GM23338 (cell line): ENCODE results near the gene GALC. TPM values are rescaled to one million over a fixed set of nuclear protein-coding genes. Genes with fewer than 3 reads are reported as not detected.

Experiments used
- ATAC-seq: fragments of 200-7000 bp; cut with Tn5 transposase; 3 replicates; pipeline ENCODE4 v1.9.1; 2020
- DNase-seq: peaks from one replicate; pipeline ENCODE4 v3.0.0-alpha.2; 2015; ENCODE audit warnings: low spot score
- H2AFZ ChIP-seq: fragments of 200-600 bp; sonication (generic); 2 replicates; pipeline ENCODE4 v1.8.0; 2016; ENCODE audit warnings: antibody characterized with exemption, mild to moderate bottlenecking, moderate library complexity
- H3F3A ChIP-seq: fragments of 200-600 bp; sonication (generic); replicated peaks from 2 replicates; pipeline ENCODE4 v1.8.0; 2017; ENCODE audit warnings: antibody characterized with exemption, mixed run types, low read depth
- H3K27ac ChIP-seq: fragments of 200-600 bp; sonication (generic); 2 replicates; pipeline ENCODE4 v1.6.1; 2016; ENCODE audit warnings: low read depth
- H3K27me3 ChIP-seq: fragments of 200-600 bp; sonication (generic); 2 replicates; pipeline ENCODE4 v1.8.0; 2016; ENCODE audit warnings: mild to moderate bottlenecking, mixed run types, moderate library complexity; ENCODE audit not compliant: insufficient read depth
- H3K36me3 ChIP-seq: fragments of 200-600 bp; sonication (generic); 2 replicates; pipeline ENCODE4 v1.8.0; 2016; ENCODE audit warnings: mild to moderate bottlenecking; ENCODE audit not compliant: insufficient read depth
- H3K4me1 ChIP-seq: fragments of 200-600 bp; sonication (generic); 2 replicates; pipeline ENCODE4 v1.8.0; 2016; ENCODE audit warnings: mild to moderate bottlenecking, moderate library complexity; ENCODE audit not compliant: insufficient read depth
- H3K4me2 ChIP-seq: fragments of 200-600 bp; sonication (generic); 2 replicates; pipeline ENCODE4 v1.7.1; 2017; ENCODE audit warnings: mixed run types
- H3K4me3 ChIP-seq: fragments of 200-600 bp; sonication (generic); 2 replicates; pipeline ENCODE4 v1.6.1; 2016; ENCODE audit warnings: mixed run types
- H3K79me2 ChIP-seq: fragments of 200-600 bp; sonication (generic); replicated peaks from 2 replicates; pipeline ENCODE4 v1.8.0; 2017; ENCODE audit warnings: mild to moderate bottlenecking; ENCODE audit not compliant: insufficient read depth
- H3K9me2 ChIP-seq: fragments of 200-600 bp; sonication (generic); 2 replicates; pipeline ENCODE4 v1.8.0; 2017; ENCODE audit not compliant: insufficient read depth
- H4K20me1 ChIP-seq: fragments of 200-600 bp; sonication (generic); replicated peaks from 2 replicates; pipeline ENCODE4 v1.8.0; 2017; ENCODE audit warnings: mild to moderate bottlenecking; ENCODE audit not compliant: insufficient read depth
- H3K27ac Mint-ChIP-seq: 2 replicates; pipeline ENCODE4 v1.8.0; 2020; ENCODE audit warnings: inconsistent platforms, mild to moderate bottlenecking, moderate library complexity, mixed read lengths
- H3K27me3 Mint-ChIP-seq: 3 replicates; pipeline ENCODE4 v1.8.0; 2022; ENCODE audit warnings: low read depth, mild to moderate bottlenecking, moderate library complexity, mixed read lengths, inconsistent platforms; ENCODE audit not compliant: insufficient read depth, poor library complexity
- H3K36me3 Mint-ChIP-seq: 3 replicates; pipeline ENCODE4 v1.8.0; 2021; ENCODE audit warnings: low read depth, mild to moderate bottlenecking, inconsistent platforms, moderate library complexity, mixed read lengths
- H3K4me1 Mint-ChIP-seq: 3 replicates; pipeline ENCODE4 v1.8.0; 2020; ENCODE audit warnings: mild to moderate bottlenecking, inconsistent platforms, mixed read lengths
- H3K4me3 Mint-ChIP-seq: 3 replicates; pipeline ENCODE4 v1.8.0; 2021; ENCODE audit warnings: moderate library complexity, mild to moderate bottlenecking, inconsistent platforms, mixed read lengths
- H3K9me3 Mint-ChIP-seq: 3 replicates; pipeline ENCODE4 v1.8.0; 2020; ENCODE audit warnings: moderate library complexity, mild to moderate bottlenecking, inconsistent platforms, mixed read lengths
- CREB1 ChIP-seq: fragments of 250-450 bp; sonication (Bioruptor Pico); IDR thresholded peaks from 2 replicates; pipeline ENCODE4 v1.5.0; 2020; ENCODE audit warnings: low read depth, mild to moderate bottlenecking, moderate library complexity
- EZH2 ChIP-seq: fragments of 200-600 bp; sonication (generic); IDR thresholded peaks from one replicate; pipeline ENCODE4 v1.8.0; 2017; ENCODE audit warnings: antibody characterized with exemption, mild to moderate bottlenecking, low read depth; ENCODE audit not compliant: unreplicated experiment
- EZH2phosphoT487 ChIP-seq: fragments of 200-600 bp; sonication (generic); IDR thresholded peaks from one replicate; pipeline ENCODE4 v1.8.1; 2018; ENCODE audit warnings: antibody characterized with exemption; ENCODE audit not compliant: unreplicated experiment
- JUNB ChIP-seq: IDR thresholded peaks from one replicate; pipeline ENCODE4 v1.6.1; 2016; ENCODE audit warnings: antibody characterized with exemption; ENCODE audit not compliant: unreplicated experiment
- NANOG ChIP-seq: IDR thresholded peaks from 2 replicates; pipeline ENCODE4 v1.6.1; 2016; ENCODE audit warnings: antibody characterized with exemption, borderline replicate concordance
- POLR2AphosphoS5 ChIP-seq: IDR thresholded peaks from 2 replicates; pipeline ENCODE4 v1.6.1; 2016; ENCODE audit warnings: antibody characterized with exemption, low read depth
- STAT1 ChIP-seq: IDR thresholded peaks from one replicate; pipeline ENCODE4 v1.6.1; 2016; ENCODE audit warnings: antibody characterized with exemption; ENCODE audit not compliant: unreplicated experiment
- ZNF114 ChIP-seq: fragments of 250-450 bp; sonication (Bioruptor Pico); IDR thresholded peaks from 2 replicates; pipeline ENCODE4 v1.5.0; 2020; ENCODE audit warnings: mild to moderate bottlenecking, moderate library complexity
- ZNF331 ChIP-seq: fragments of 250-450 bp; sonication (Bioruptor Pico); IDR thresholded peaks from 2 replicates; pipeline ENCODE4 v1.5.0; 2020; ENCODE audit warnings: low read depth, mild to moderate bottlenecking, moderate library complexity
- polyA plus RNA-seq: library from polyadenylated mRNA; unstranded; fragments of >200 nt; fragmentation: Nextera tagmentation; extraction: Ambion mirVana; gene quantifications from 2 replicates; pipeline ENCODE4 v1.2.1, GENCODE V29; 2016
- total RNA-seq: library from RNA; depleted of rRNA; stranded (reverse); fragments of >200 nt; shearing (Covaris generic); gene quantifications from 2 replicates; pipeline ENCODE4 v1.2.3, GENCODE V29; 2014
- TF ChIP-seq, protein P1 (sequence below): fragments of 250-450 bp; sonication (Bioruptor Pico); IDR thresholded peaks from 2 replicates; pipeline ENCODE4 v1.5.0; 2020; ENCODE audit warnings: mild to moderate bottlenecking, moderate library complexity
- TF ChIP-seq, protein P2 (sequence below): IDR thresholded peaks from 2 replicates; pipeline ENCODE4 v1.6.1; 2016; ENCODE audit warnings: antibody characterized with exemption
- TF ChIP-seq, protein P3 (sequence below): IDR thresholded peaks from one replicate; pipeline ENCODE4 v1.6.1; 2018; ENCODE audit warnings: antibody characterized with exemption; ENCODE audit not compliant: unreplicated experiment
- TF ChIP-seq, protein P4 (sequence below), 2 experiments: fragments of 200-600 bp in 1 of 2; sonication (generic) in 1 of 2; conservative IDR thresholded peaks; 2 replicates each; pipeline versions ENCODE4 v1.5.1 to v1.6.1; 2016 to 2017; ENCODE audit warnings: antibody characterized with exemption in 2 of 2, low read depth in 2 of 2, mild to moderate bottlenecking in 2 of 2, moderate library complexity in 1 of 2

The GALC gene
- total and polyA plus RNA-seq, 2 experiments from 2014 or later = 3.4 to 12.9 TPM

DNA sequence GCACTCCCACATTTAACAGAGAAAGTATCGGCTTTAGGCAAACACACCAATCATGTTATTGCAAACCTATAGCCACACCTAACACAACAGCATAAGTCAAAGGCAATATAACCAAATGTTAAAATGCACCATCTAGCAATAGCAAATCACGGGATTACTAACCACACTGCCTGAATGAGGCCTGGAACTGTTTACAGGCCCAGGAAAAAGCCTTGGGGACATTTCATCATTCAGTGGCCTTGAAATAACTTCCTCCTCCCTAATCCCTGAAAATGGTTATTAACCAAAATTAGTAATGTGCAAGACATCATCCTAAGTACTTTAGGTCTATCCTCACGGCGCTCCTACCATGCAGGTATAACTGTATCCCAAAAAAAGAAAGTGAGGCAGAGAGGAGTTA lies 2.3 kb downstream of the GALC start:
- TF ChIP-seq STAT1 (no peak), ZNF331 (CRISPR knock-in tag) (no peak), EZH2phosphoT487 (no peak), ZNF114 (no peak), POLR2AphosphoS5 (no peak), EZH2 (no peak), JUNB (no peak), CREB1 (CRISPR knock-in tag) (no peak), NANOG (no peak)
- TF ChIP-seq, protein P1, sequence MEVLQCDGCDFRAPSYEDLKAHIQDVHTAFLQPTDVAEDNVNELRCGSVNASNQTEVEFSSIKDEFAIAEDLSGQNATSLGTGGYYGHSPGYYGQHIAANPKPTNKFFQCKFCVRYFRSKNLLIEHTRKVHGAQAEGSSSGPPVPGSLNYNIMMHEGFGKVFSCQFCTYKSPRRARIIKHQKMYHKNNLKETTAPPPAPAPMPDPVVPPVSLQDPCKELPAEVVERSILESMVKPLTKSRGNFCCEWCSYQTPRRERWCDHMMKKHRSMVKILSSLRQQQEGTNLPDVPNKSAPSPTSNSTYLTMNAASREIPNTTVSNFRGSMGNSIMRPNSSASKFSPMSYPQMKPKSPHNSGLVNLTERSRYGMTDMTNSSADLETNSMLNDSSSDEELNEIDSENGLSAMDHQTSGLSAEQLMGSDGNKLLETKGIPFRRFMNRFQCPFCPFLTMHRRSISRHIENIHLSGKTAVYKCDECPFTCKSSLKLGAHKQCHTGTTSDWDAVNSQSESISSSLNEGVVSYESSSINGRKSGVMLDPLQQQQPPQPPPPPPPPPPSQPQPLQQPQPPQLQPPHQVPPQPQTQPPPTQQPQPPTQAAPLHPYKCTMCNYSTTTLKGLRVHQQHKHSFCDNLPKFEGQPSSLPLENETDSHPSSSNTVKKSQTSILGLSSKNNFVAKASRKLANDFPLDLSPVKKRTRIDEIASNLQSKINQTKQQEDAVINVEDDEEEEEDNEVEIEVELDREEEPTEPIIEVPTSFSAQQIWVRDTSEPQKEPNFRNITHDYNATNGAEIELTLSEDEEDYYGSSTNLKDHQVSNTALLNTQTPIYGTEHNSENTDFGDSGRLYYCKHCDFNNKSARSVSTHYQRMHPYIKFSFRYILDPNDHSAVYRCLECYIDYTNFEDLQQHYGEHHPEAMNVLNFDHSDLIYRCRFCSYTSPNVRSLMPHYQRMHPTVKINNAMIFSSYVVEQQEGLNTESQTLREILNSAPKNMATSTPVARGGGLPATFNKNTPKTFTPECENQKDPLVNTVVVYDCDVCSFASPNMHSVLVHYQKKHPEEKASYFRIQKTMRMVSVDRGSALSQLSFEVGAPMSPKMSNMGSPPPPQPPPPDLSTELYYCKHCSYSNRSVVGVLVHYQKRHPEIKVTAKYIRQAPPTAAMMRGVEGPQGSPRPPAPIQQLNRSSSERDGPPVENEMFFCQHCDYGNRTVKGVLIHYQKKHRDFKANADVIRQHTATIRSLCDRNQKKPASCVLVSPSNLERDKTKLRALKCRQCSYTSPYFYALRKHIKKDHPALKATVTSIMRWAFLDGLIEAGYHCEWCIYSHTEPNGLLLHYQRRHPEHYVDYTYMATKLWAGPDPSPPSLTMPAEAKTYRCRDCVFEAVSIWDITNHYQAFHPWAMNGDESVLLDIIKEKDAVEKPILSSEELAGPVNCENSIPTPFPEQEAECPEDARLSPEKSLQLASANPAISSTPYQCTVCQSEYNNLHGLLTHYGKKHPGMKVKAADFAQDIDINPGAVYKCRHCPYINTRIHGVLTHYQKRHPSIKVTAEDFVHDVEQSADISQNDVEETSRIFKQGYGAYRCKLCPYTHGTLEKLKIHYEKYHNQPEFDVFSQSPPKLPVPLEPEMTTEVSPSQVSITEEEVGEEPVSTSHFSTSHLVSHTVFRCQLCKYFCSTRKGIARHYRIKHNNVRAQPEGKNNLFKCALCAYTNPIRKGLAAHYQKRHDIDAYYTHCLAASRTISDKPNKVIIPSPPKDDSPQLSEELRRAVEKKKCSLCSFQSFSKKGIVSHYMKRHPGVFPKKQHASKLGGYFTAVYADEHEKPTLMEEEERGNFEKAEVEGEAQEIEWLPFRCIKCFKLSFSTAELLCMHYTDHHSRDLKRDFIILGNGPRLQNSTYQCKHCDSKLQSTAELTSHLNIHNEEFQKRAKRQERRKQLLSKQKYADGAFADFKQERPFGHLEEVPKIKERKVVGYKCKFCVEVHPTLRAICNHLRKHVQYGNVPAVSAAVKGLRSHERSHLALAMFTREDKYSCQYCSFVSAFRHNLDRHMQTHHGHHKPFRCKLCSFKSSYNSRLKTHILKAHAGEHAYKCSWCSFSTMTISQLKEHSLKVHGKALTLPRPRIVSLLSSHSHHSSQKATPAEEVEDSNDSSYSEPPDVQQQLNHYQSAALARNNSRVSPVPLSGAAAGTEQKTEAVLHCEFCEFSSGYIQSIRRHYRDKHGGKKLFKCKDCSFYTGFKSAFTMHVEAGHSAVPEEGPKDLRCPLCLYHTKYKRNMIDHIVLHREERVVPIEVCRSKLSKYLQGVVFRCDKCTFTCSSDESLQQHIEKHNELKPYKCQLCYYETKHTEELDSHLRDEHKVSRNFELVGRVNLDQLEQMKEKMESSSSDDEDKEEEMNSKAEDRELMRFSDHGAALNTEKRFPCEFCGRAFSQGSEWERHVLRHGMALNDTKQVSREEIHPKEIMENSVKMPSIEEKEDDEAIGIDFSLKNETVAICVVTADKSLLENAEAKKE = no peak
- TF ChIP-seq, protein P2, sequence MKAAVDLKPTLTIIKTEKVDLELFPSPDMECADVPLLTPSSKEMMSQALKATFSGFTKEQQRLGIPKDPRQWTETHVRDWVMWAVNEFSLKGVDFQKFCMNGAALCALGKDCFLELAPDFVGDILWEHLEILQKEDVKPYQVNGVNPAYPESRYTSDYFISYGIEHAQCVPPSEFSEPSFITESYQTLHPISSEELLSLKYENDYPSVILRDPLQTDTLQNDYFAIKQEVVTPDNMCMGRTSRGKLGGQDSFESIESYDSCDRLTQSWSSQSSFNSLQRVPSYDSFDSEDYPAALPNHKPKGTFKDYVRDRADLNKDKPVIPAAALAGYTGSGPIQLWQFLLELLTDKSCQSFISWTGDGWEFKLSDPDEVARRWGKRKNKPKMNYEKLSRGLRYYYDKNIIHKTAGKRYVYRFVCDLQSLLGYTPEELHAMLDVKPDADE = no peak
- TF ChIP-seq, protein P3, sequence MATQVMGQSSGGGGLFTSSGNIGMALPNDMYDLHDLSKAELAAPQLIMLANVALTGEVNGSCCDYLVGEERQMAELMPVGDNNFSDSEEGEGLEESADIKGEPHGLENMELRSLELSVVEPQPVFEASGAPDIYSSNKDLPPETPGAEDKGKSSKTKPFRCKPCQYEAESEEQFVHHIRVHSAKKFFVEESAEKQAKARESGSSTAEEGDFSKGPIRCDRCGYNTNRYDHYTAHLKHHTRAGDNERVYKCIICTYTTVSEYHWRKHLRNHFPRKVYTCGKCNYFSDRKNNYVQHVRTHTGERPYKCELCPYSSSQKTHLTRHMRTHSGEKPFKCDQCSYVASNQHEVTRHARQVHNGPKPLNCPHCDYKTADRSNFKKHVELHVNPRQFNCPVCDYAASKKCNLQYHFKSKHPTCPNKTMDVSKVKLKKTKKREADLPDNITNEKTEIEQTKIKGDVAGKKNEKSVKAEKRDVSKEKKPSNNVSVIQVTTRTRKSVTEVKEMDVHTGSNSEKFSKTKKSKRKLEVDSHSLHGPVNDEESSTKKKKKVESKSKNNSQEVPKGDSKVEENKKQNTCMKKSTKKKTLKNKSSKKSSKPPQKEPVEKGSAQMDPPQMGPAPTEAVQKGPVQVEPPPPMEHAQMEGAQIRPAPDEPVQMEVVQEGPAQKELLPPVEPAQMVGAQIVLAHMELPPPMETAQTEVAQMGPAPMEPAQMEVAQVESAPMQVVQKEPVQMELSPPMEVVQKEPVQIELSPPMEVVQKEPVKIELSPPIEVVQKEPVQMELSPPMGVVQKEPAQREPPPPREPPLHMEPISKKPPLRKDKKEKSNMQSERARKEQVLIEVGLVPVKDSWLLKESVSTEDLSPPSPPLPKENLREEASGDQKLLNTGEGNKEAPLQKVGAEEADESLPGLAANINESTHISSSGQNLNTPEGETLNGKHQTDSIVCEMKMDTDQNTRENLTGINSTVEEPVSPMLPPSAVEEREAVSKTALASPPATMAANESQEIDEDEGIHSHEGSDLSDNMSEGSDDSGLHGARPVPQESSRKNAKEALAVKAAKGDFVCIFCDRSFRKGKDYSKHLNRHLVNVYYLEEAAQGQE = no peak
- TF ChIP-seq, protein P4, sequence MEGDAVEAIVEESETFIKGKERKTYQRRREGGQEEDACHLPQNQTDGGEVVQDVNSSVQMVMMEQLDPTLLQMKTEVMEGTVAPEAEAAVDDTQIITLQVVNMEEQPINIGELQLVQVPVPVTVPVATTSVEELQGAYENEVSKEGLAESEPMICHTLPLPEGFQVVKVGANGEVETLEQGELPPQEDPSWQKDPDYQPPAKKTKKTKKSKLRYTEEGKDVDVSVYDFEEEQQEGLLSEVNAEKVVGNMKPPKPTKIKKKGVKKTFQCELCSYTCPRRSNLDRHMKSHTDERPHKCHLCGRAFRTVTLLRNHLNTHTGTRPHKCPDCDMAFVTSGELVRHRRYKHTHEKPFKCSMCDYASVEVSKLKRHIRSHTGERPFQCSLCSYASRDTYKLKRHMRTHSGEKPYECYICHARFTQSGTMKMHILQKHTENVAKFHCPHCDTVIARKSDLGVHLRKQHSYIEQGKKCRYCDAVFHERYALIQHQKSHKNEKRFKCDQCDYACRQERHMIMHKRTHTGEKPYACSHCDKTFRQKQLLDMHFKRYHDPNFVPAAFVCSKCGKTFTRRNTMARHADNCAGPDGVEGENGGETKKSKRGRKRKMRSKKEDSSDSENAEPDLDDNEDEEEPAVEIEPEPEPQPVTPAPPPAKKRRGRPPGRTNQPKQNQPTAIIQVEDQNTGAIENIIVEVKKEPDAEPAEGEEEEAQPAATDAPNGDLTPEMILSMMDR (conservative IDR thresholded peaks at IDR 0.05; ENCODE audit: low read depth in 2 of 2) = no peak
- Histone ChIP-seq H3K79me2 (no peaks in the 10 kb centered on the region), H3K4me2 (no peak overlapping the region), H2AFZ (no peak overlapping the region), H3F3A (0 out of 2 replicates have a peak, but pooled peaks cover 2% of the 10 kb centered on the region), H3K9me2 (no peaks in the 10 kb centered on the region; the same call in 1 of the 2 replicates), H4K20me1 (no peaks in the 10 kb centered on the region), H3K4me1 (peaks cover 5% of the 10 kb centered on the region; the same call in 1 of the 2 replicates), H3K27me3 (no peaks in the 10 kb centered on the region), H3K4me3 (no peak overlapping the region), H3K36me3 (no peaks in the 10 kb centered on the region), H3K27ac (no peak overlapping the region)
- Mint-ChIP-seq H3K4me1 (peaks cover 16% of the 10 kb centered on the region), H3K27ac (no peak overlapping the region), H3K9me3 (no peaks in the 10 kb centered on the region; the same call in 2 of the 3 replicates), H3K27me3 (peaks cover 7% of the 10 kb centered on the region), H3K36me3 (no peaks in the 10 kb centered on the region), H3K4me3 (no peak overlapping the region)
- no peak for DNase-seq
- ATAC-seq = no peak
